HepG2 (cell line): Measurements from ENCODE around the gene TIRAP. TPM values are rescaled to one million over a fixed set of nuclear protein-coding genes. Genes with fewer than 3 reads are reported as not detected.
A peak's percentile ranks its signal among the peaks of the same experiment; 100 is the strongest.

ENCODE experiments used
- BCL3 ChIP-seq: sonication (generic); formaldehyde crosslinking; IDR thresholded peaks from 2 replicates; pipeline ENCODE4 v1.5.1; 2020; ENCODE audit warnings: mild to moderate bottlenecking, missing genetic modification reagents, moderate library complexity
- ETS1 ChIP-seq: sonication (generic); formaldehyde crosslinking; IDR thresholded peaks from 2 replicates; pipeline ENCODE4 v1.4.0; 2020; ENCODE audit warnings: missing genetic modification reagents
- GMEB1 ChIP-seq: sonication (generic); formaldehyde crosslinking; IDR thresholded peaks from 2 replicates; pipeline ENCODE4 v1.5.1; 2020; ENCODE audit warnings: missing genetic modification reagents, mild to moderate bottlenecking, borderline replicate concordance
- IRF2 ChIP-seq: IDR thresholded peaks from 2 replicates; pipeline ENCODE4 v1.6.1; 2018; ENCODE audit warnings: missing genetic modification reagents, missing compliant biosample characterization
- MYC ChIP-seq: sonication (generic); formaldehyde crosslinking; IDR thresholded peaks from 2 replicates; pipeline ENCODE4 v1.9.0; 2021; ENCODE audit warnings: missing genetic modification reagents, borderline replicate concordance
- NFE2 ChIP-seq: sonication (generic); formaldehyde crosslinking; IDR thresholded peaks from 2 replicates; pipeline ENCODE4 v1.4.0; 2020; ENCODE audit warnings: missing genetic modification reagents
- TFAP4 ChIP-seq: sonication (generic); IDR thresholded peaks from 2 replicates; pipeline ENCODE4 v1.6.1; 2016; ENCODE audit warnings: low read depth, borderline replicate concordance
- TFDP2 ChIP-seq: sonication (generic); formaldehyde crosslinking; IDR thresholded peaks from 2 replicates; pipeline ENCODE4 v1.4.0; 2020; ENCODE audit warnings: missing genetic modification reagents
- TFE3 ChIP-seq: IDR thresholded peaks from 2 replicates; pipeline ENCODE4 v1.6.1; 2016
- THYN1 ChIP-seq: sonication (generic); formaldehyde crosslinking; IDR thresholded peaks from 2 replicates; pipeline ENCODE4 v1.8.1; 2023; ENCODE audit warnings: low read depth, mild to moderate bottlenecking, moderate library complexity, missing genetic modification reagents, borderline replicate concordance
- WIZ ChIP-seq: sonication (generic); formaldehyde crosslinking; IDR thresholded peaks from 2 replicates; pipeline ENCODE4 v1.5.1; 2020; ENCODE audit warnings: mild to moderate bottlenecking, missing genetic modification reagents
- ZBTB3 ChIP-seq: sonication (generic); formaldehyde crosslinking; IDR thresholded peaks from 2 replicates; pipeline ENCODE4 v1.4.0; 2020; ENCODE audit warnings: low read depth, mild to moderate bottlenecking, moderate library complexity, missing genetic modification reagents, borderline replicate concordance
- ZMYM2 ChIP-seq: sonication (generic); formaldehyde crosslinking; IDR thresholded peaks from 2 replicates; pipeline ENCODE4 v1.8.0; 2022; ENCODE audit warnings: mild to moderate bottlenecking, missing genetic modification reagents
- ZNF205 ChIP-seq: IDR thresholded peaks from 2 replicates; pipeline ENCODE4 v1.6.1; 2018; ENCODE audit warnings: missing biosample characterization, missing genetic modification reagents
- ZNF513 ChIP-seq: sonication (generic); formaldehyde crosslinking; conservative IDR thresholded peaks from 2 replicates; pipeline ENCODE4 v1.5.0; 2020; ENCODE audit warnings: missing genetic modification reagents
- ZNF556 ChIP-seq: sonication (generic); formaldehyde crosslinking; IDR thresholded peaks from 2 replicates; pipeline ENCODE4 v1.4.0; 2020; ENCODE audit warnings: mild to moderate bottlenecking, missing genetic modification reagents, borderline replicate concordance
- ZNF747 ChIP-seq: sonication (generic); formaldehyde crosslinking; IDR thresholded peaks from 2 replicates; pipeline ENCODE4 v1.8.1; 2023; ENCODE audit warnings: missing genetic modification reagents, mild to moderate bottlenecking, borderline replicate concordance
- ZSCAN22 ChIP-seq: sonication (generic); formaldehyde crosslinking; IDR thresholded peaks from 2 replicates; pipeline ENCODE4 v1.4.0; 2020; ENCODE audit warnings: mild to moderate bottlenecking, missing genetic modification reagents
- polyA plus RNA-seq, 8 experiments: library from polyadenylated mRNA; depleted of rRNA in 3 of 8; stranded (reverse) in 7 of 8; unstranded in 1 of 8; fragments of >200 nt; fragmentation: Illumina TruSeq in 4 of 8; extraction: Trizol in 4 of 8; gene quantifications; 2 replicates each; pipeline versions ENCODE4 v1.2.1 to v1.2.3, GENCODE V29; 2011 to 2016; ENCODE audit warnings: low read depth in 4 of 8, missing spikeins in 1 of 8, mixed read lengths in 1 of 8; ENCODE audit not compliant: insufficient read depth in 1 of 8
- total RNA-seq, 5 experiments: library from RNA; depleted of rRNA; stranded (reverse); fragments of >200 nt; fragmentation: Illumina TruSeq; extraction: Trizol; gene quantifications; 2 replicates each; pipeline ENCODE4 v1.2.3, GENCODE V29; 2016; ENCODE audit warnings: low read depth in 1 of 5

The TIRAP gene
- total and polyA plus RNA-seq, 2 of the 13 experiments (the other 11 are each of a cell fraction or from before 2014, with no cell fraction given): 5.4 to 5.7 TPM

GRCh38 chr11:126282736-126283591 is at the start of gene TIRAP (continued):
- TF ChIP-seq THYN1 (CRISPR knock-in tag) (no peak), ZSCAN22 (CRISPR knock-in tag) (no peak), TFDP2 (CRISPR knock-in tag) (peak; percentile 63; the same call in 1 of the 2 replicates), ZNF513 (CRISPR knock-in tag) (no peak), WIZ (CRISPR knock-in tag) (no peak), ETS1 (CRISPR knock-in tag) (no peak), ZNF205 (CRISPR knock-in tag) (no peak), BCL3 (no peak), TFE3 (CRISPR knock-in tag) (no peak), NFE2 (CRISPR knock-in tag) (no peak), IRF2 (CRISPR knock-in tag) (no peak; the same call in 1 of the 2 replicates), TFAP4 (no peak), ZNF556 (CRISPR knock-in tag) (0 out of 2 replicates have a peak, but pooled peaks have one; percentile 42), ZNF747 (no peak), ZBTB3 (CRISPR knock-in tag) (no peak), GMEB1 (no peak), MYC (peak; percentile 61), ZMYM2 (CRISPR knock-in tag) (no peak)
